Glomerular visceral epithelial cell (primary cell): ENCODE results near the gene HOXC11.

Experiments
- DNase-seq: peaks from one replicate; pipeline ENCODE4 v3.0.0-alpha.2; 2016; ENCODE audit errors: extremely low spot score

The HOXC11 gene

GRCh38 chr12:54009171-54010052 is 36.5 kb downstream of the HOXC11 start:
- DNase-seq = no peak

GRCh38 chr12:54010053-54010971 is 37.4 kb downstream of the HOXC11 start:
- DNase-seq = no peak

GRCh38 chr12:54010972-54011664 is 38.2 kb downstream of the HOXC11 start:
- DNase-seq = no peak

- DNase-seq = no peak
These were observed 39.0 kb downstream of the HOXC11 start for GRCh38 chr12:54011665-54012532.

- peak; percentile 39 for DNase-seq
These were observed 39.9 kb downstream of the HOXC11 start for GRCh38 chr12:54012631-54013409.

- no peak for DNase-seq
These were observed 41.6 kb downstream of the HOXC11 start for GRCh38 chr12:54014377-54015017.

- no peak for DNase-seq
These were observed 42.3 kb downstream of the HOXC11 start for GRCh38 chr12:54015018-54015931.

- DNase-seq = no peak
These were observed 43.1 kb downstream of the HOXC11 start for GRCh38 chr12:54016051-54016450.

GRCh38 chr12:54016478-54016964 is 43.6 kb downstream of the HOXC11 start:
- DNase-seq = peak; percentile 80

- peak; percentile 63 for DNase-seq
These were observed 44.3 kb downstream of the HOXC11 start for GRCh38 chr12:54017027-54017788.

- DNase-seq = peak; percentile 97
These were observed 45.0 kb downstream of the HOXC11 start for GRCh38 chr12:54017878-54018467.

GRCh38 chr12:54018468-54018984 is 45.6 kb downstream of the HOXC11 start:
- peak; percentile 49 for DNase-seq

- DNase-seq = peak; percentile 37
These were observed 46.3 kb downstream of the HOXC11 start for GRCh38 chr12:54019091-54019811.

GRCh38 chr12:54019924-54020590 is 47.1 kb downstream of the HOXC11 start:
- DNase-seq = peak; percentile 55

- no peak for DNase-seq
These were observed 47.9 kb downstream of the HOXC11 start for GRCh38 chr12:54020591-54021405.
